GM19463 (cell line): Measurements from ENCODE around the gene PRKCA.

ENCODE experiments used
- ATAC-seq: cut with Tn5 transposase; IDR thresholded peaks from one replicate; pipeline ENCODE4 v1.9.1; 2021; ENCODE audit warnings: mild to moderate bottlenecking, moderate library complexity; ENCODE audit not compliant: unreplicated experiment

Gene PRKCA

DNA sequence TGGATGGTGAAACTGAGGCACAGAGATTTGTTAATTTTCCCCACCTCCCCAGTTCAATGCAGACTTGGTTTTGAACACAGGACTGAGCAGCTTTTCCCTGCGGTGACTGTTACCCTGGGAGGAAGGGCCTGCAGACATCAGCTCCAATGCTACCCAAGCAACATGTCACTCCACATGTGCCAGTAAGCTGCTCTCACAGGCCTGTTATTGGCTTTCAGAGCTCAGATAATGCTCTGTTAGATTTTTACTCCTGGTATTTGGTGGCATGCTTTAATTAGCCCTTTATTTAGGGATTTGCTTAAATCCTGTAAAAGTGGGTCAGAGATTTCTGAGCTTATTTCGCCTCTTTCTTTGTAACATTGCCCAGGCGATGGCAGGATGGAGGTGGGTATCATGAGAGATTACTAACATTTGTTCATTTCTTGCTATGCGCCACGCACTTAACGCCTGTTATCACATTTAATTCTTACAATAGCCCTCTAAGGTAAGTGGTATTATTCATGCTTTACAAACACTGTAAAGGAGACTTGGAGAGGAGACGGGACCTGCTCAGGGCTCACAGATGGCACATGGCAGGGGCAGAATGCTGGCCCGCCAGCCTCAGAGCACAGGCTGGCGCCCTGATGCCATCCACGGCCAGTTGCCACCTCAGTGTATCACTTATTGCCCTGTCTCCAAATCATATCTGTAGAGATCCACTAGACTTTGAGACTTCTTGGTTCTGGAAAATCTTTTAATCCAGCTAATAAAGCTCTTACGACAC is 448.5 kb downstream of the PRKCA start:
- no peak for ATAC-seq

DNA sequence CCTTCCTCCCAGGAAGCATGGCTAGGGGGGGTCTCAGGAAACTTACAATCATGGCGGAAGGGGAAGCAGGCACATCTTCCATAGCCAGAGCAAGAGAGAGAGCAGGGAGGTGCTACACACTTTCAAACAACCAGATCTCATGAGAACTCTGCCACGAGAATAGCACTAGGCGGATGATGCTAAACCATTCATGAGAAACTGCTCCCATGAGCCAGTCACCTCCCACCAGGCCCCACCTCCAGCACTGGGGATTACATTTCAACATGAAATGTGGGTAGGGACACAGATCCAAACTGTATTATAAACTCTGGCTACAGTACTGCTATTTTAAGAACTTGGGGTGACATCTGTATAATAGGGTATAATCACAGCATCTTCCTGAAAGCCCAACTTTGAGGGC is 449.4 kb downstream of the PRKCA start:
- no peak for ATAC-seq

DNA sequence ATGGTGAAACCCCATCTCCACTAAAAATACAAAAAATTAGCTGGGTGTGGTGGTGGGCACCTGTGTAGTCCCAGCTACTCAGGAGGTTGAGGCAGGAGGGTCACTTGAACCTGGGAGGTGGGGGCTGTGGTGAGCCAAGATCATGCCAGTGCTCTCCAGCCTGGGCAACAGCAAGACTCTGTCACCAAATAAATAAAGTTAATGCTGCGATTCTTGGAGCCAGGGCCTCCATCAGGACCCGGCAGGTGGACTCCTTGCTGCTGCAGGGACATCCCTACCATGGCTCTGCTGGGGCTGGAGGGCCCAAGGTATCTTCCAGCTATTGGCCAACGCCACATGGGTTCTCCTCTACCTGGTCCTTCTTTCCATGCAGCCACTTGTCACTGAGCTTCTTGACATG is 450.0 kb downstream of the PRKCA start:
- ATAC-seq, result no peak

DNA sequence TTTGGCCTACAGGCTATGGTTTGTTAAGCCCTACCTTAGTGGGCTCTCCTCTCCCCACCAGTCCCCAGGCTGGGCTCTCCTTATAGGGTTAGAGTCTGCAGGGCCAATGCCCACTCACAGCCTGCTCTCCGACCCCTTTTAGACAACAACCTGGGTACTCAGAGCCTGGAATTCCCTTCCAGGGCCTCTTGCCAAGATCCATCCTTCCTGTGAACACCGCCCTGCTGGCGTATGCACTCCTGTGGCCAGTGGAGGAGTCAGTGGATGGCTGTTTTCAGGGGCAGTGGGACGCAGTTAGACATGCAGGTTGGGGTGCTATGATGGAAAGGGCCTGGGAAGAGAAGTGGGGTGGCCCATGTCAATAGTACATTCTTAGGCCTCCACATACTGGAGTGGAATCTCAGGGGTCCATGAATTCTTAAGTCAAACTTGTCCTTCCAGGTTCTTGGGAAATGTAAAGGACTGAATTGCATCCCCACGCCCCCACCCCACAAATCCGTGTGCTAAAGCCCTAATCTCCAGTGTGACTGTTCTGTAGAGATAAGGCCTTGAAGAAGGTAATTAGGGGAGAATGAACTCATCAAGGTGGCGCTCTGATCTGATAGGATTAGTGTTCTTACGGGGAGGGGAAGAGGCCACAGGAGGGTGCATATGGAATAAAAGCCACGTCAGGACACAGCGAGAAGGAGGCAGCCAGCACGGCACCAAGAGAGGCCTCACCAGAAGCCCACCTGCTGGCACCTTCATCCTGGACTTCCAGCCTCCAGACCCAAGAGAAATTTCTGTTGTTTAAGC is 450.9 kb downstream of the PRKCA start:
- no peak for ATAC-seq

DNA sequence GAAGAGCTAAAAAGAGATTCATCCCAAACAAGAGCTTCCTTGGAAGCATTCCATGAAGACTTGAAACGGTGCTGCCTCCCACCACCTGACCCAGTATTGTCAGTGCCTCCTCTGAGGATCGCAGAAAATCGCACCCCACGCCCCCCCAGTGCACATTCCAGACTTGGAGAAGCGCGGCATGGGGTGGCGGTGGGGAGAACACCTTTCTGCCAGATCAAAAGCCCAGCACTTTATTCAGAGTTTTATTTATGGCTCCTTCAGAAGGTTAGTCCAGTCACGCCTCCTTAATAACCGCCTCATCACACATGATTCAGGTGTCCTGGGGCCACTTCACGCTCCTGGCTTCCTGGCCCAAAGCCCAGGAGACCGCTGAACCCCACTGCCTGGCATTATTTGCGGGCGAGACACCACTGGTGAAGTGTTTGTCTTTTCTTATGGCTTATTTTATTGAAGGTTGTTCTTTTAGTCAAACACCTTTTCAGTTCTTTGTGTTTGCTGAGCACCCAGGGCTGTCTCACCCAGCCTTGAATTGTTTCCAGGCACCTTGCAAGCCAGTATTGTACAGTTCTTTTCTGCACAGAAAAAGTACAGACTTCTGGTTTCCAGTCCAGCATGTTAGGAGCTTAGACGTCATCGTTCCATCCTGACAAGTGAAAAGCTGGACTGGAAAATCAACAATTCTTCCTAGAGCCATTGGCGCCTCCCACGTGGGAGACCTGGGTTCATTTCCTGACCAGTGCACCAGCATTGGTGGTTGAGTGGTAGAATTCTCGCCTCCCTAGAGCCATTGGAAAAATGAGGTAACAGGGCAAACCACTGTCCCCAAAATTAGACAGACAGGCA is 452.9 kb downstream of the PRKCA start:
- no peak for ATAC-seq

DNA sequence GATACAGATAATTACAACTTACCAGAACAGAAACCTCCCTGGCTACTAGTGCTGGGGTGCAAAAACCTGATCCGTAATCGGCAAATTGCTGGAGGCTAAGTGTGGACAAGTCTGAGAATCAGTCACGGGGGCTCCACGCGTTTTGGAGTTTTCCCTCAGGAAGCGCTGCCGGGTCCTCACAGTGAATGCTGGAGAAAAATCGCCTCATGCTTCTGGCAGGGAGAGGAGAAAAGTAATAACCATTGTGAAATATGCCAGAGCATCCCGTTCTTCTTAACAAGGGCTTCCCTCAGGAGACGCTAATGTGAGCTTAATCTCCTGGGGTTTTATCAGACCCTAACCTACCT is 453.5 kb downstream of the PRKCA start:
- ATAC-seq, result no peak

DNA sequence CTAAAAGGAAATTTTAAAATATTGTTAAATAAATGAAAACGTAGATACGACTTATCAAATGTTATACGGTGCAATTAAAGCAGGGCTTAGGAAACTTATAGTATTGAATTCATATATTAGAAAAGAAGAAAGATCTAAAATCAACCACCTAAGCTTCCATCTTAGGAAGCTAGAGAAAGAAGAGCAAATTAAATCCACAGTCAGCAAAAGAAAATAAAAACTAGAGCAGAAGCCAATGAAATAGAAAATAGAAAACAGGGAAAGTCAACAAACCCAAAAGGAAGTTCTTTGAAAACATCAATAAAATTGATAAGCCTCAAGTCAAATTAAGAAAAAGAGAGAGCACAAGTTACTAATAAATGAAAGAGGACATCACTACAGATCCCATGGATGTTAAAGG is 457.9 kb downstream of the PRKCA start:
- ATAC-seq, result no peak

DNA sequence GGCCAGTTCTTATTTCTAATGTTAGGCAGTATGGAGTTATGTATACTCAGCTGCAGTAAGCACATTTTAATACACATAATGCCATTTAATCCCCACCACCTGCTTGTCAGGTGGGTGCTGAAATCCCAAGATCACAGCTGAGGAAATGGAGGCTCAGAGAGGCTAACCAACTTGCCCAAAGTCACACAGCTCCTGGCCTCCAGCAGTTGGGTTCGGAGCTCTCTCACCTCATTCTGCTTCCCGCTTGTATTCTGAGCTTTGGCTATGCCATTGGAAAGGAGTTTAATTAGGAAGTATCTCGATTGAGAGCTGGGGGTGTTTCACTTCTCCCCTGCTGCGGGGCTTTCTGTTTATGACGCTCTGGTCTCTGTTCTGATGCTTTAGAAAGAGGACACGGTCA is 459.9 kb downstream of the PRKCA start:
- no peak for ATAC-seq

DNA sequence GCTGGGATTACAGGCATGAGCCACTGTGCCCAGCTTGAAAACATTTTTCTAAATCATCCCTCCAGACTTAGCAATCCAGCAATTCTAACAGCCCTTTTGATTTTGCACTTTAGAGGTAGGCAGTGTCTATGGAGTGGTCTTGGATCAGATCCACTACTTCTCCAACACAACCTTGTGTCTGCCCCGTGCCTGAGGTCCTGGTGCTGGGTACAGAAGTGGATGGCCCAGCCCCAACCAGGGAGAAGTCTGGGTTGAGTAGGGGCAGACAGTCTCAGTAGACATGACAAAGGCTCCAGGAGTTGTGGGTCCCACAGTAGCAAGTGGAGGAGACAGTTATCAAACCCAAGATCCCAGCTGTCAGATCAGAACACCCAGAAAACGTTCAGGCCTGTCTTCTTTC is 460.6 kb downstream of the PRKCA start:
- no peak for ATAC-seq

DNA sequence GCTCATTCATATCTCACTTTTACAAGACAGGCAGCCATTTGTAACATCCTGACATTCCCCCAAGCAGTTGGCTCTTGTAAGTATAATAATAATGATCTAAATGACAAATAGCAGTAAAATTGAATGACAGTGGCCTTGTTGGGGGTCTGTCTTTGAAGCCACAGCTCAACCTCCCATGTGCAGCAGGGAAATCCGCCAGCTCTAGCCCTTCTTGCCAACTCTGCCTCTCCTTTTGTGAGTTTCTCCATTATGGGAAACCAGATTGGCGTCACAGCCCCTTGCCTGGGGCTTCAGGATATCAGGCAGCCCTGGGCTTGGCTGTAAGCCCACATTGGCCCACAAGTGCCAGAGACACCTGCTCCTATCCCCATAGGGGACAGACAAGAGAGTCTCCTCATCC is 462.1 kb downstream of the PRKCA start:
- ATAC-seq, result no peak

DNA sequence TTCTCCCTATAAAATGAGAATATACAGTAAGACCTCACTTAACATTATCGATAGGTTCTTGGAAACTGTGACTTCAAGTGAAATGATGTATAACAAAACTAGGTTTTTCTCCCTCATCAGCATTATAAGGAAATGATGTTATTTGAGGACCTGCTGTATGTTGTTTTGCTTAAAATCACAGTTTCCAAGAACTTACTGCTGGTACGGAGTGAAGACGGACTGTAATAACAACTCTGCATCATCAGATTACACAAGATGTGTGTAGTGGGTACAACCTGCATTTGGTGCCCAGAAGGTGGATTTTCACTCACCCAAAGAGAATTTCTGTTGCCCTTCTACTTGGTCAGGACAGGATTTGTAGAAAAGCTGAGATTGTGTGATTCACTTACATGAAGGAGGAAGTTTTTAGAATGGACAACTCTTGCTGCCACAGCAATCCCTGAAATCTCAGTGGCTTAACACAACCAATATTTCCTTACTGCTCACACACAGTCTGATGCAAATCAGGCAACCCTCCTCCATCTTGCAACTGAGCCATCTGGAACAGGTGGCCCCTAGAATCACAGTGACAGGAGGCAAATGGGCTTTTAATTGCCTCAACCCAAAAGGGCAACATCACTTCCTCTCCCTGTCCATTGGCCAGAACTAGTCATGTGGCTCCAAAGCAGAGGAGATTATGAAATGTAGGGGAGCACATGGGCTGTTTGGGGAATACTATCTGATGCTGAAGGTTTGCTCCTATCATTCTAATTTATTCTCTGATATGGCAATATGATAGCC is 464.9 kb downstream of the PRKCA start:
- no peak for ATAC-seq

DNA sequence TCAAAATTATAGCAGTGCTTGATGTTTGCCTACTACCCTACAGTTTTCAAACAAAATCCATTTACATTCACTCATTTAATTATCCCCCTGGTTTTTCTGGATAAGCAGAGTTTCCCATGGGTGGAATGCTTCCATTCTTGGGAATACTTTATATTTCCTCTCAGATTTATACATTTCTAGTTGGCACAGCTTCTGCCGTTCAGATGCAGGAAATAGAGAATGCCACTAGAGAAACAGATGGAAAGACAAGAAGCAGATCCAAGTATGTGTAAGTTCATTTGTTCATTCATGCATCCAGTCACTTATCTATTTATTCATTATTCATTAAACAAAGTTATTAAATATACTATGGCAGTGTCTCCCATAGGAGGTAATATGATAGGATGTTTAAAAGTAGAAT is 467.5 kb downstream of the PRKCA start:
- ATAC-seq, result no peak

DNA sequence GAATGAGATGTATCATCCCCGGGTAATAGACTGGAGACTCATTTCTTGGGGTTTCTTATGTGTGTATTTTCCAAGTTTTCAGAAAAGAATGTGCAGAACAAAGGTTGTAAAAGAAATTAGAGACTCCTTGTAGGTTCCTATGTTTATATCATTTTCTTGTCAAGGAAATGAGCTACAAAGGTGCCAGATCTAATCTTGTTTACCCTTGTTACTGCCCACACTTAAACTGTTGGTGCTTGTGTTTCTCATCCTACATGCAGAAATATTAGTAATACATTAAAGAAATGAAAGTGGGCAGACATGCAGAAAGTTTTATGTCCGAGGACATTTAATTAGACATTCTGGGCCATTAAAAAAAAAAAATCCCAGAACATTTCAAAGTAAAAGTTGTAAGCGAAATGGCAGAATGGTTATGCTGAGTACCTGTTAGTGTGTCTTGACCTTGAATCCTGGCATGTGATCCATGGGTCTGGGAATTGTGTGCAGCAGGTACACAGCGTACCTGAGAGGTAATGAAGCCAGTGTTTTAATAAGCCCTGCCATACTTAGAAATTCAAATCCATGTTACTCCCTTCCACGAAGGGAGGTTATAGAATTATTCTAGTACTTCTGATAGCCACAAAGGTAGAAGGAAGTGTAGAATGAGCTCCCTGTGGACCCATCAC is 469.9 kb downstream of the PRKCA start:
- no peak for ATAC-seq

DNA sequence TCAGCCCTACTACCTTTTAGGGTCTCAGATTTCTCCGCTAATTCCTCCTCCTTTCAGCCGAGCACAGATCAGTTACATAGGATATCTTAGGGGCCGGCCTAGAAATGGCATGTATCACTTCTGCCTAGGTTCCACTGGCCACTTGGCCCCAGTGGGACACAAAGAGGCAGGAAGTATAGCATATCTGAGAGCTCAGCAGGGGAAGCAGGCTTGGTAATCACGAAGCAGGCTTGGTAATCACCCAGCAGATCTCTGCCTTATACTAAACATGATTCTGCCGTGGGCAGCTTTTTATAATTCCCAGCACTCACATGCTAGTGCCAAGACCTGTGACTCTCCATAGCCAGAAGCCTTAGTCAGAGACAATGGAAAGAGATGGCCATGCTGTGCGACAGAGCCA is 472.9 kb downstream of the PRKCA start:
- ATAC-seq, result no peak

DNA sequence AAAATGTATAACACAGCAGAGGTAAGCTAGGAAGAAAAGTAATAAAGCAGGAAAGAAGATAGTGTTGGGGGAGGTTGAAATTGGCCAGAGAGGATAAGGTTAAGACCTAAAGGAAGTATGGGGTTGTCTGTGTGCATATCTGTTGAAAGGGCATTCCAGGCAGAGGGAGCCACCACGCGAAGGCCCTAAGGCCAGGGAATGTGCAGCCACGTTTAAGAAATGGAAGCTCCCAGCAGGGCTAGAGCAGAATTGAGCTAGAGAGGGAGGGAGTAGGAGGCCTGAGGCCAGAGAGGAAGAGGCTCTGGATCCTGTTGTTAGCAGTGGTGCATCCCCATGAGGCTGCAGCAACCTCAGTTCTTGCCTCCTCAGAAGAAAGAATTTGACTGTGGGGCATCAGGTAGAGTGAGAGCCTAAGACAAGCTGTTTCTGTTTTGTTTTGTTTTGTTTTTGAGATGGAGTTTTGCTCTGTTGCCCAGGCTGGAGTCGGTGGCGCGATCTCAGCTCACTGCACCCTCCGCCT is 473.5 kb downstream of the PRKCA start:
- ATAC-seq, result no peak

DNA sequence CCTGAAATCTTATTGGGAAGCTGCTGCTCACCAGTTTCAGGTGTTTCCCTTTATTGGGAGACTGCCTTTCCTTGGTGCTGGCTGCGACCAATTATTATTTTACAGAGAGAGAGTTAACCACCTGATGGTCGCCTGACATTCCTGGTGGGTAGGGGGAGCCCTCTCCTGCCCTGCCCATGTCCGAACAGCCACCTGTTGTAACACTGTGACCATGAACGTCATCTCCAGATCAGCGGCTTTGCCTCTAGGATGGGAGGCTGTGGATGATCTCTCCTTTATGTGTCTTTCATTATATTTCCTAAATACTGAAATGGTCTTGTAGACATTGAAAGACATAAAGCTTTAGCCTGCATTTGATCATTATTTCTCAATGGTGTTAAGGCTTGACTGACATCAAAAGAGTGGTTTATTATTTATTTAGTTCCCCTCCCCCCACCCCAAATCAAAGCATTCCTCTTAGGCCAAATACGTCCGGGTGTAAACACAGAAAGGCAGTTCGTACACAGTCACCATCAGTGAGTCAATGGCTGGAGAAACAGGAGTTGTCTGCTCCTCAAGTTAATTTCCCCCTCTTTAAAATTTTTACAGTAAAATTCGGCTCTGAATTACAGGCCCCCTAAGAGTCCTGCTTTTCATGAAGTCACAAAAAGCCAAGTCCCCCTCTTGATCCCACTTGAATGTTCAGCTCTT is 474.7 kb downstream of the PRKCA start:
- no peak for ATAC-seq

DNA sequence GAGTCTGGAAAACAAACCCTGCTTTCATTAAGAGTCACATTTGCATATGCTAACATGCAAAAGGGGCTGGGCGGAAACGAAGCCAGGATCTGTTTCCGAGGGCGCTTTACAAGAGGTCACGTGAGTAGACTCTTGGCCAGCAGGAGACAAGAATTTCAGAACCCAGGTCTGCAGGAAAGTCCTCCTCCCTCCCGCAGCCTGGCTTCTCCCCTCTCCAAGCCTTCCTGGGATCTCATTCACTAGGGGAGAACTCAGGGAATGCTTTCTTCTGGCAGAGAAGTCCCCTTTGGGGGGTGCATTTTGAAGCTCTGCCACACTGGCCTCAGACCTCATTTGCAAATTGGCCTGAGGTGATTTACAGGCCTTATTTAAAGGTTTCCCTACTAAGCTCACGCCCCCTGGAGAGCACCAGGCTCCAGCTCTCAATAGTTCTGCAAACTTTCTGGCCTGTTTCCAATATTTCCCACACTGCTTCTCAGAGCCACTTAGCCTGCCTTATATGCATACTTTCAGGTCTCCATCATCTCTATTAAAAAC is 475.3 kb downstream of the PRKCA start:
- no peak for ATAC-seq

DNA sequence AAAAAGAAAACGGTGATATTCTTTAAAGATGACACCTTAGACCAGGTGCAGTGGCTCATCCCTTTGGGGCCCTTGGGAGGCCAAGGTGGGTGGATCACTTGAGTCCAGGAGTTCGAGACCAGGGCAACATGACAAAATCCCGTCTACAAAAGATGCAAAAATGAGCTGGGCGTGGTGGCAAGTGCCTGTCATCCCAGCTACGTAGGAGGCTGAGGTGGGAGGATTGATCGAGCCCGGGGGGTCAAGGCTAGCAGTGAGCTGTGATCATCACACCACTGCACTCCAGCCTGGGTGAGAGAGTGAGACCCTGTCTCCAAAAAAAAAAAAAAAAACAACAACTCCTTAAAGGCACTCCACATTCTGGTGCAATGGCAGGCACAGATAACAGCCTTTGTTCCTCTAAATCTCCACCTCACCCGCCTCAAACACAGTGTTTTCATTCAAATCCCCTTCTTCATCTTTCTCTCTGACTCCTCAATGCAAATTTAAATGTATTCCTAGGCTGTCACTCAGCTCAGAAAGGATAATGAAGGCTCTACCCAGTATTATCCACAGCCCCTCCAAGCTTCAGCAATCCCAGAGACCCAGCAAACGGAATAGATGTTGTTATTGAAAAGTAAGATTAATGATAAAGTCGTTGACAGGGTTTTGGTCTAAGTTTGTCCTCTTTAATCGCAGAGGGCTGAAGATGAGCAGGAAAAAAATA is 476.3 kb downstream of the PRKCA start:
- no peak for ATAC-seq

DNA sequence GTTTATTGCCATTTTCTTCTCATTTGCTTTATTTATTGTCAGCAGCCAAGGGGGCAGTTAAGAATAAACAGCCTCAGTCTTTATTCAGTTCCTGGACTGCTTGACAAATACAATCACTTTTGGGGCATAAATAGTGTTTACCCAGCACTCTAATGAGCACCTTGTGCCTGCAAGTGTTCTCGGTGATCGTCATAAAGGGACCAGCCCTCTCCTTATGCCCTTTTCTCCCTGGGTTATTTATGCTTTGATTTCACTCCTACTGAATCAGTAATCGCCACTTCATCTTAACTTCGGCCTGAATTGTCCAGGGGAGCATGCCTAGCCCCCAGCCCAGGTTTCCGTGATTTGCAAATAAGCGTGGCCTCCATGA is 476.8 kb downstream of the PRKCA start:
- ATAC-seq, result no peak
